Endothelial cell of umbilical vein (primary cell): ENCODE measurements around the gene OR2F2.

Experiments used
- CTCF ChIP-seq, 2 donors: IDR thresholded peaks; 1 replicate in 1 of 2; 2 replicates in 1 of 2; pipeline ENCODE4 v1.5.1; 2011; ENCODE audit warnings: low read length in 2 of 2, mild to moderate bottlenecking in 2 of 2, moderate library complexity in 2 of 2, control low read depth in 1 of 2, inconsistent platforms in 1 of 2, low read depth in 1 of 2; ENCODE audit not compliant: insufficient read depth in 1 of 2; ENCODE audit errors: extremely low read depth in 1 of 2
- EZH2 ChIP-seq: IDR thresholded peaks from 2 replicates; pipeline ENCODE4 v1.6.1; 2012; ENCODE audit warnings: borderline replicate concordance, low read depth, mild to moderate bottlenecking, moderate library complexity, low read length, inconsistent platforms; ENCODE audit not compliant: severe bottlenecking
- POLR2A ChIP-seq: IDR thresholded peaks from 2 replicates; pipeline ENCODE4 v1.6.1; 2012; ENCODE audit warnings: low read depth, mild to moderate bottlenecking, control low read depth, low read length

GRCh38 chr7:143890558-143890957 is 44.5 kb upstream of the OR2F2 start:
- no peak for TF ChIP-seq CTCF (IDR thresholded peaks at IDR 0.05; ENCODE audit: extremely low read depth in 1 of 2, insufficient read depth in 1 of 2, low read depth in 1 of 2, low read length in 2 of 2)
- TF ChIP-seq POLR2A: no peak
- no peak for TF ChIP-seq EZH2
